Endothelial cell of umbilical vein (primary cell): Measurements from ENCODE around the gene SPEM1.

Experiments used
- EZH2 ChIP-seq: IDR thresholded peaks from 2 replicates; pipeline ENCODE4 v1.6.1; 2012; ENCODE audit warnings: borderline replicate concordance, low read depth, mild to moderate bottlenecking, moderate library complexity, low read length, inconsistent platforms; ENCODE audit not compliant: severe bottlenecking
- GATA2 ChIP-seq: IDR thresholded peaks from 2 replicates; pipeline ENCODE4 v1.7.0; 2011; ENCODE audit warnings: low read depth, mild to moderate bottlenecking, moderate library complexity, mixed read lengths, low read length; ENCODE audit not compliant: insufficient read length, insufficient read depth
- MYC ChIP-seq: IDR thresholded peaks from one replicate; pipeline ENCODE4 v1.6.1; 2011; ENCODE audit warnings: mild to moderate bottlenecking, low read depth, low read length
- POLR2A ChIP-seq: IDR thresholded peaks from 2 replicates; pipeline ENCODE4 v1.6.1; 2012; ENCODE audit warnings: low read depth, mild to moderate bottlenecking, control low read depth, low read length
- POLR2AphosphoS5 ChIP-seq: IDR thresholded peaks from 2 replicates; pipeline ENCODE4 v1.6.1; 2012; ENCODE audit warnings: low read depth, mild to moderate bottlenecking, control low read depth, low read length, moderate library complexity; ENCODE audit not compliant: insufficient read depth
- TF ChIP-seq, protein P1 (sequence below), 2 donors: IDR thresholded peaks; 1 replicate in 1 of 2; 2 replicates in 1 of 2; pipeline ENCODE4 v1.5.1; 2011; ENCODE audit warnings: low read length in 2 of 2, mild to moderate bottlenecking in 2 of 2, moderate library complexity in 2 of 2, control low read depth in 1 of 2, inconsistent platforms in 1 of 2, low read depth in 1 of 2; ENCODE audit not compliant: insufficient read depth in 1 of 2; ENCODE audit errors: extremely low read depth in 1 of 2

DNA sequence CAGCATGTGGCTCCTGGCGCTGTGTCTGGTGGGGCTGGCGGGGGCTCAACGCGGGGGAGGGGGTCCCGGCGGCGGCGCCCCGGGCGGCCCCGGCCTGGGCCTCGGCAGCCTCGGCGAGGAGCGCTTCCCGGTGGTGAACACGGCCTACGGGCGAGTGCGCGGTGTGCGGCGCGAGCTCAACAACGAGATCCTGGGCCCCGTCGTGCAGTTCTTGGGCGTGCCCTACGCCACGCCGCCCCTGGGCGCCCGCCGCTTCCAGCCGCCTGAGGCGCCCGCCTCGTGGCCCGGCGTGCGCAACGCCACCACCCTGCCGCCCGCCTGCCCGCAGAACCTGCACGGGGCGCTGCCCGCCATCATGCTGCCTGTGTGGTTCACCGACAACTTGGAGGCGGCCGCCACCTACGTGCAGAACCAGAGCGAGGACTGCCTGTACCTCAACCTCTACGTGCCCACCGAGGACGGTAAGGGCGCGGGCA lies 11.8 kb upstream of the SPEM1 start:
- TF ChIP-seq EZH2 (no peak), GATA2 (no peak), POLR2A (no peak), POLR2AphosphoS5 (no peak), MYC (no peak)
- TF ChIP-seq, protein P1, sequence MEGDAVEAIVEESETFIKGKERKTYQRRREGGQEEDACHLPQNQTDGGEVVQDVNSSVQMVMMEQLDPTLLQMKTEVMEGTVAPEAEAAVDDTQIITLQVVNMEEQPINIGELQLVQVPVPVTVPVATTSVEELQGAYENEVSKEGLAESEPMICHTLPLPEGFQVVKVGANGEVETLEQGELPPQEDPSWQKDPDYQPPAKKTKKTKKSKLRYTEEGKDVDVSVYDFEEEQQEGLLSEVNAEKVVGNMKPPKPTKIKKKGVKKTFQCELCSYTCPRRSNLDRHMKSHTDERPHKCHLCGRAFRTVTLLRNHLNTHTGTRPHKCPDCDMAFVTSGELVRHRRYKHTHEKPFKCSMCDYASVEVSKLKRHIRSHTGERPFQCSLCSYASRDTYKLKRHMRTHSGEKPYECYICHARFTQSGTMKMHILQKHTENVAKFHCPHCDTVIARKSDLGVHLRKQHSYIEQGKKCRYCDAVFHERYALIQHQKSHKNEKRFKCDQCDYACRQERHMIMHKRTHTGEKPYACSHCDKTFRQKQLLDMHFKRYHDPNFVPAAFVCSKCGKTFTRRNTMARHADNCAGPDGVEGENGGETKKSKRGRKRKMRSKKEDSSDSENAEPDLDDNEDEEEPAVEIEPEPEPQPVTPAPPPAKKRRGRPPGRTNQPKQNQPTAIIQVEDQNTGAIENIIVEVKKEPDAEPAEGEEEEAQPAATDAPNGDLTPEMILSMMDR (IDR thresholded peaks at IDR 0.05; ENCODE audit: extremely low read depth in 1 of 2, insufficient read depth in 1 of 2, low read depth in 1 of 2, low read length in 2 of 2) = no peak
